Small intestine (tissue), 7 donors: ENCODE data around the gene GNPTG. TPM values are rescaled to one million over a fixed set of nuclear protein-coding genes. Genes with fewer than 3 reads are reported as not detected.

Experiments used
- DNase-seq, 2 donors: peaks; one replicate each; pipeline versions ENCODE4 v3.0.0 to v3.0.0-alpha.2; 2013
- FAIRE-seq: peaks from 2 replicates; lab custom pipeline; 2012; peaks lifted over from hg19 to GRCh38; lab: Jason Lieb, UNC
- H3K27ac ChIP-seq, 3 donors: one replicate each; pipeline ENCODE4 v1.5.1; 2013; ENCODE audit warnings: low read length in 2 of 3, mild to moderate bottlenecking in 2 of 3, control low read depth in 1 of 3, inconsistent platforms in 1 of 3, low read depth in 1 of 3, moderate library complexity in 1 of 3
- H3K27me3 ChIP-seq, 3 donors: one replicate each; pipeline ENCODE4 v1.6.1; 2013; ENCODE audit warnings: low read length in 3 of 3, inconsistent platforms in 1 of 3; ENCODE audit not compliant: control insufficient read depth in 3 of 3, insufficient read depth in 3 of 3
- H3K36me3 ChIP-seq, 3 donors: one replicate each; pipeline ENCODE4 v1.6.1; 2013; ENCODE audit warnings: low read length in 3 of 3, inconsistent platforms in 1 of 3, low read depth in 1 of 3, mild to moderate bottlenecking in 1 of 3, moderate library complexity in 1 of 3; ENCODE audit not compliant: control insufficient read depth in 3 of 3, insufficient read depth in 2 of 3
- H3K4me1 ChIP-seq, 3 donors: one replicate each; pipeline ENCODE4 v1.6.1; 2013; ENCODE audit warnings: low read length in 2 of 3, inconsistent platforms in 1 of 3, low read depth in 1 of 3, mild to moderate bottlenecking in 1 of 3, moderate library complexity in 1 of 3; ENCODE audit not compliant: control insufficient read depth in 3 of 3, insufficient read depth in 2 of 3
- H3K4me3 ChIP-seq, 3 donors: one replicate each; pipeline ENCODE4 v1.5.1; 2013; ENCODE audit warnings: low read length in 3 of 3, control low read depth in 1 of 3, inconsistent platforms in 1 of 3, low read depth in 1 of 3, mild to moderate bottlenecking in 1 of 3, moderate library complexity in 1 of 3
- H3K9me3 ChIP-seq, 2 donors: one replicate each; pipeline ENCODE4 v1.6.1; 2013; ENCODE audit warnings: low read depth in 1 of 2, low read length in 1 of 2; ENCODE audit not compliant: control insufficient read depth in 2 of 2, insufficient read depth in 1 of 2
- WGBS, 3 donors: extraction: QIAGEN DNeasy Blood & Tissue Kit; methylation state at CpG; one replicate each; pipeline ENCODE4 v1.1.7; 2013; 5-methylcytosine and 5-hydroxymethylcytosine counted together
- polyA plus RNA-seq, 4 donors: library from polyadenylated mRNA; stranded (reverse) in 3 of 4; unstranded in 1 of 4; fragments of 200-250 nt in 3 of 4; fragments of 120-200 nt in 1 of 4; gene quantifications; one replicate each; pipeline versions ENCODE4 v1.2.1 to v1.2.3, GENCODE V29; 2013
- donor health status: healthy with polysubstance abuse.
- donor health status: control.
- donor health status: control.
- donor health status: Bipolar disorder and iron deficiency.
- donor health status: healthy.

The GNPTG gene
- polyA plus RNA-seq, 4 donors = 34.3 to 84.7 (median 43.9) TPM

GRCh38 chr16:1310832-1311200 is 40.9 kb upstream of the GNPTG start:
- WGBS, 3 donors = 2% methylated on average over 14 of the region's 14 CpGs
- H3K4me1 ChIP-seq = peaks cover 6 to 35% (median 6%) of the 10 kb centered on the region in 3 donors
- no peak for DNase-seq
- peak overlapping the region; percentile 78 to 95 (median 78) for H3K4me3 ChIP-seq
- H3K27ac ChIP-seq = peak overlapping the region in 1 of 3 donors; percentile 95
- H3K27me3 ChIP-seq = no peaks in the 10 kb centered on the region
- FAIRE-seq = no peak
- peaks cover 10 to 46% (median 12%) of the 10 kb centered on the region in 3 donors for H3K36me3 ChIP-seq
- no peaks in the 10 kb centered on the region for H3K9me3 ChIP-seq

- H3K9me3 ChIP-seq = no peaks in the 10 kb centered on the region
- 8 to 15% (median 13%) methylated on average over 13 of the region's 13 CpGs for WGBS, 3 donors
- H3K27me3 ChIP-seq = no peaks in the 10 kb centered on the region
- FAIRE-seq (no peak), DNase-seq (no peak)
- H3K4me3 ChIP-seq = peak overlapping the region; percentile 78 to 95 (median 78)
- H3K27ac ChIP-seq = peak overlapping the region in 1 of 3 donors; percentile 95
- H3K36me3 ChIP-seq = peaks cover 10 to 51% (median 15%) of the 10 kb centered on the region in 3 donors
- H3K4me1 ChIP-seq = peaks cover 6 to 31% (median 6%) of the 10 kb centered on the region in 3 donors
Observed at GRCh38 chr16:1311212-1311737, 40.5 kb upstream of the GNPTG start.

- peaks cover 10 to 57% (median 20%) of the 10 kb centered on the region in 3 donors for H3K36me3 ChIP-seq
- H3K4me1 ChIP-seq = peaks cover 6 to 27% (median 6%) of the 10 kb centered on the region in 3 donors
- H3K4me3 ChIP-seq = peak overlapping the region in 2 of 3 donors; percentile 78 to 95
- H3K27ac ChIP-seq = peak overlapping the region in 1 of 3 donors; percentile 95
- DNase-seq (peak in 1 of 2 donors; percentile 89), FAIRE-seq (no peak)
- no peaks in the 10 kb centered on the region for H3K27me3 ChIP-seq
- H3K9me3 ChIP-seq = no peaks in the 10 kb centered on the region
- 25 to 40% (median 30%) methylated on average over 31 to 35 of the region's 35 CpGs for WGBS, 3 donors
Observed at GRCh38 chr16:1311738-1312466, 39.8 kb upstream of the GNPTG start.

- Histone ChIP-seq H3K4me1 (peaks cover 6 to 27% (median 6%) of the 10 kb centered on the region in 3 donors), H3K27ac (peak overlapping the region in 1 of 3 donors; percentile 95), H3K27me3 (no peaks in the 10 kb centered on the region), H3K36me3 (peaks cover 12 to 60% (median 24%) of the 10 kb centered on the region in 3 donors), H3K4me3 (peak overlapping the region in 1 of 3 donors; percentile 45), H3K9me3 (no peaks in the 10 kb centered on the region)
- no peak for FAIRE-seq
- WGBS, 3 donors = 59 to 68% (median 60%) methylated on average over 15 to 16 of the region's 16 CpGs
- no peak for DNase-seq
Observed at GRCh38 chr16:1312467-1312816, 39.3 kb upstream of the GNPTG start.

GRCh38 chr16:1312903-1313302 is 38.8 kb upstream of the GNPTG start:
- H3K4me3 ChIP-seq = peak overlapping the region in 1 of 3 donors; percentile 45
- FAIRE-seq (no peak), DNase-seq (no peak)
- no peaks in the 10 kb centered on the region for H3K27me3 ChIP-seq
- peak overlapping the region in 1 of 3 donors; percentile 95 for H3K27ac ChIP-seq
- no peaks in the 10 kb centered on the region for H3K9me3 ChIP-seq
- H3K36me3 ChIP-seq = peaks cover 15 to 65% (median 28%) of the 10 kb centered on the region in 3 donors
- H3K4me1 ChIP-seq = peaks cover 6 to 27% (median 6%) of the 10 kb centered on the region in 3 donors
- WGBS, 3 donors = 83 to 89% (median 85%) methylated on average over 15 of the region's 15 CpGs

GRCh38 chr16:1313721-1314369 is 37.9 kb upstream of the GNPTG start:
- FAIRE-seq (no peak), DNase-seq (no peak)
- 88 to 90% (median 89%) methylated on average over 29 to 38 of the region's 38 CpGs for WGBS, 3 donors
- H3K27ac ChIP-seq = no peak overlapping the region
- H3K27me3 ChIP-seq = no peaks in the 10 kb centered on the region
- H3K4me3 ChIP-seq = no peak overlapping the region
- no peaks in the 10 kb centered on the region for H3K9me3 ChIP-seq
- peaks cover 6 to 27% (median 6%) of the 10 kb centered on the region in 3 donors for H3K4me1 ChIP-seq
- peaks cover 15 to 74% (median 33%) of the 10 kb centered on the region in 3 donors for H3K36me3 ChIP-seq

GRCh38 chr16:1314399-1315068 is 37.2 kb upstream of the GNPTG start:
- H3K27ac ChIP-seq = no peak overlapping the region
- peaks cover 20 to 81% (median 33%) of the 10 kb centered on the region in 3 donors for H3K36me3 ChIP-seq
- H3K4me3 ChIP-seq = no peak overlapping the region
- 88 to 92% (median 89%) methylated on average over 26 to 28 of the region's 28 CpGs for WGBS, 3 donors
- DNase-seq (no peak), FAIRE-seq (no peak)
- peaks cover 6 to 27% (median 6%) of the 10 kb centered on the region in 3 donors for H3K4me1 ChIP-seq
- no peaks in the 10 kb centered on the region for H3K9me3 ChIP-seq
- H3K27me3 ChIP-seq = no peaks in the 10 kb centered on the region
